Measurements from ENCODE around the gene ASIC3. TPM values are rescaled to one million over a fixed set of nuclear protein-coding genes. Genes with fewer than 3 reads are reported as not detected.

ASIC3 gene
- total RNA-seq, 1 donor from 2014 or later: 0.52 TPM

DNA sequence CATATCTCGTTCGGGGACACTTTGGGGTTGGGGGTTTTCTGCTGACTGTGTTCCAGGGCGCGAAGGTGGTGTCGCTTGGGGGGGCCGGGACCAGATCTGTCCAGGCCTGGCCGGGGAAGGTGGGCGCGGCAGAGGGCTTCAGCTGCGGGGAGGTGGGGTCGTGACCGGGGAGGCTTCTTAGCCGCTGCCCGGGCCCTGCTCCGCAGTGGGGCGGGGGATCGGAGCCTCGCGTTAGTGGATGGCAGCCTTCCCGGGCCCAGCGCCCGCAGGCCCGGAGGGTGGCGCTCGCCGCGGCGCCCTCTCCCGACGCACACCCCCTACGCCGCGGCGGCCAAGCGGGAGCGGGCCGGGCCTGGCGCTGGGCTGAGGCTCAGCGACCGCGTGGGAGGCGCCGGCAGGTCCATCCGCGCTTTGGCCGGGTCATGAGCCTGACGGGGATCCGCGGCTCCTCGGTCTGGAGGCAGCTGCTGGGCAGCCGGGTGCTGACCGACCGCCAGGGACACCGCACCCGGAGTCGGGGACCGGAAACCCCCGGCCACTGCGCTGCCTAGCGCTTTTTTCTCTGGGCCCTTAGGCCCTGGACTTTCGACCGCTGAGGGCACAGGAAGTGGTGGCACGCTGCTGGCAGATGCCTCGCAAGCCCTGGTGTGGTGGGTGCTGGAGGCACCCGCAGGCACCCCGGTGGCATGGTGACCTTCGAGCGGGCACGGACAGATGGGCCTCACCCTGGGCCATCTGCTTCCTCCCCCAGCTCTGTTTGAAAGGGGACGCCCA, 39.1 kb downstream of the ASIC3 start:
- peak; percentile 40 for ATAC-seq

DNA sequence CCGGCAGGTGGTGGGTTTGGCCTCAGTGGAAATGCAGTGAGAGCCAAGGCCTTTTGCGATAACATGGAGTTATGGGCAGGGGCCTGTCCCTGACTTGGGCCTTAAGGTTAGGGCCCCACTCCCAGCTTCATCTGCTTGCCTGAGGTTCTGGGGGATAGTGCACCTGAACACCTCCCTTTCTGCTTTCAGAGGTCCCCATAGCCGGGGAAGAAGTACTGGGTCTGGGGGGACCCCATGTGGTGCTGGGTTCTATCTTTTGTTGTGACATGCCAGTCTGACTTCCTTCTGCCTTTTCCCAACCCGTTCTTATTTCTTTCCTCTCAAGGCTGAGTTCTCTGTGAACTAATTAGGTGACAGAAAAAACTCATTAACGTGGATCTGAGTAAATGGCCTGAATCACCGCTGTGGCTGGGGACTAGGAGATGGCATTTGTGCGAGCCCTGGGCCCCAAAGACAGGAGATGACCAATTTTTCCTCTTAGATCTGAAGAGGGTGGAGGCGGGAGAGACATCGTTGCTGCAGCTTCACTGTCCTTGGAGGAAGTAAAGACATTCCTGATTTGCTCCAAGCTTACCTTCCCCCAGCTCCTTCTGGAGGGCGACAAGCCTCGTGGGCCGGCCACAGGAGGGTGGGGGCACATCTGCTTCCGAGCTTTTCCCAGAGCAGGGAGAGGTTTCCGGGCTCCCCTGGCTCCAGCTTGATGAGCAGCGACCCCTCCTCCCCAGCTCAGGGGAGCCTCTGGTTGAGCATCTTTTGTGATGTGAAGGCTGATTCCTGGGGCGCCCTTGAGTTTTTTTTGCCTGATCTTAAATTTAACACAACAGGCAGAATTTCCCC, 39.9 kb downstream of the ASIC3 start:
- ATAC-seq: no peak

DNA sequence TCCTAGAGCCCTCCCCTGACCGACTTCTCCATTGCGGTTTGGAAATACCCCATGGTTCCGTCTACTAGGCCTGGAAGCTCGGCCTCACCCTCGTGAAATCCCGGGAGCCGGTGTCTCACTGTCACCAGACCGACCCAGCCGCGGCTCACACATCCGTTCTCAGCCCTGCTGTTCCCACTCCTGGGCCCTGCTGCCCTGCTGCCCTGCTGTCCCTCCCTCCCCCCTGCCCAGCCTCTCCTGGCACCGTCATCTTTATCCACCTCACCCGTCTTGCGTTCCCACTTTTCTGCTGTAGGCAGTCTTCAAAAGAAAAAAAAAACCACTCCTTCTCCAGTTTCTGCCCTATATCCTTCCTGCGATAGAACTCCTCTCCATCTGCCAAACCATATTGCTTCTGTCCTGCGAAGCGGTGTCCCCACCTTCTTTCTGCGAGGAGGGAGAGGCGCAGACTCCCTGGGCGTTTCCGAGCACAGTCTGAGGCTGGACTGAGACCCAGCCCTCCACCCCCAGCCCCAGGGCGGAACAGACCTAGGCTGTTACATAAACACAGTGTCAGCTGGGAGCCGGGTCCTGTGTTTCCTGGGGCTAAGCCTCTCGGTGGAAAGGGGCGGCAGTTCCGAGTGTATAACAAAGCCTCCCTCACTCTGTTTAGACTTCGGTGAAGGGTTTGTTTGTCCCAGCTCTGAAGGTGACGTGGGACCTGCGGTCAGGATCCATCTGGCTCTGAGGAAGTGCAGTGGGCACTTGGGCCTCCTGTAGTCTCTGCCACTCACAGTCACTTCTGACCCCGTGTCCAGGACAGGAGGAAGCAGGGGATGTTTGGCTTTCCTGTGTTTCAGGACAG, 40.7 kb downstream of the ASIC3 start:
- peak; percentile 48 for ATAC-seq

DNA sequence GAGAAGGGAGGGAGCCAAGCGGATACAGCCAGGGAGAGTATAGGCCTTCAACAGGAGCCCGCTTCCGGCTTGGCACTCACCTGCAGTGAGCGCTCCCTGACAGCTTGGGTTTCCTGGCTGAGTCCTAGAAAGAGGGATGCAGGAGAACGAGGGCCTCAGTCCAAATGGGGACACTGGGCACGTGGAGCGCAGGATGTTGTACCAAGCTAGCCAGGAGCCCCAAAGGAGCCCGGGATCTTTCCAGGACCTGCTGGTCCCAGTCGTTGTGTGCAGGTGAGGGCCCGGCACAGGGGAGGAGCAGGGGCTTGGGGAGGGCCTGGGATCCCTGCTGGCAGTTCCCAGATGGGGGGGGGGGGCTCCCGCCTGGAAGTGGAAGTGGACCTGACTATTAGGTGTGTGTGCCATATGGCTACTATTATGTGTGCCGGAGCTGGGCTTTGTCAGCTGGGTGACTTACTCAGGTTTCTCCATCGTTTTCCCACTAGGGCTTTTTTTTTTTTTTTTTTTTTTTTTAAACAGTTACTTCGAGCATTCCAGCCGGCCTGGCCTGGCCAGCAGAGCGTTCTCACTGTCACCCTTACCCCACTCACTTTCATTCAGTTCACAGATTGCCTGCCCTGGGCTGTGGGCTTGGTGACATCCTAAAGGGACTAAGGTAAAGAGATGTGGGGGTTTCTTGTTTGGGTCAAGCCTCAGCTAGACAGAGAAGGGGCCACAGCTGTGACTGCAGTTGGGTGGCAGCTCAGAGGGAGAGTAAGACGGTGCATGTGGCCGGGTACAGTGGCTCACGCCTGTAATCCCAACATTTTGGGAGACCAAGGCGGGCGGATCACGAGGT, 41.8 kb downstream of the ASIC3 start:
- no peak for ATAC-seq

DNA sequence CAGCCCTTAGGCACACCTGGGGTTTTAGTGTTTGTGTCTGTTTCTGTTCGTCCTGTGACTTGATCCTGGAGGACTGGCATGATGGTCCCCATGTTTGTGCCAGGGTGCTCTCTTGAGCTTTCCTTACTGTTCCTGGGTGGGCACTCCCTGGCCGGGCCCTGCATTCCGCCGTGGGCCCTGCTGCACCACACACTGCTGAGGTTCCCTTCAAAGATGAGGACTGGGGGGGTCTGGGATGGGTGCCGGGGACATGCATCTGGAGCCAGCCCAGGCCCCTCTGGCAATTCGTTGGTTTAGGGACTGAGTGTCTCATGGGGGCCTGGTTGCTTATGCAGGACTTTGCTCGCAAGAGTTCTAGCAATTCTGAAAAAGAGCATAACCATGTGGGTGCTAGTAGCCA, 42.7 kb downstream of the ASIC3 start:
- ATAC-seq: no peak

DNA sequence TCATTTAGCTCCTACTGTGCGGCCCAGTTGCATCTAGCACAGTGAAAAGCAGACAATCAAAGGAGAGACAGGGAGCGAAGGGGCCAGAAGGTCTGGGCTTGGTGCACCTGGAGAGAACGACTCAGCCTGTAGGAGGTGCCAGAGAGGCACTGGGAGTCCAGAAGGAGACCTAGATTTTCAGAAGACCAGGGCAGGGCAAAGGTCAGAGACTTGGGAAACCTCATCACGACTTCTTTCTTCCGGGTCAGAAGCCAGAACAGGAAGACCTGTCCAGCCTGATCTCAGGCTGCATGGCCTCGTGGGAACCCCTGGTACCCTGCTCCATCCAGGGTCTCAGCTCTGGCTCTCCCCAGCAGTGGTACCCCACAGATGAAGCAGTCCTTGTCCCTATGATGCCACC, 43.1 kb downstream of the ASIC3 start:
- ATAC-seq: no peak

DNA sequence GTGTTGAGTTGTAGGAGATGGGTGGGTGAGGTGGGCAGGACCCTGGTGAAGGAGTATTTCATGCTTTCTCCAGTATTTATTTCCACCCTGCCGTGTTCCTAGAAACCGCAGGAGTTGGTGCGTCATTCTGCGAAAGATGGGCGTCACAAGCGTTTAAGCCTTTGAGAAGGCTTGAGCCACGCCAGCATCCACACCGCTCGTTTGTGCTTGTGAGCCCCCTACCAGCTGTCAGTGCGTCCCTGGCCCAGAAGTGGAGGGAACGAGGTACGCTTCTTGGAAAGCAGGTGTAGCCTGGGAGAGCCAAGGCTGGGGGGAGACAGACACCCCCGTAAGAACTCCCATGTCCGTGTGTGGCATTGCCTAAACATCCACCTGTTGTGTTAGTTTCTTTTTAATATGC, 43.7 kb downstream of the ASIC3 start:
- no peak for ATAC-seq

DNA sequence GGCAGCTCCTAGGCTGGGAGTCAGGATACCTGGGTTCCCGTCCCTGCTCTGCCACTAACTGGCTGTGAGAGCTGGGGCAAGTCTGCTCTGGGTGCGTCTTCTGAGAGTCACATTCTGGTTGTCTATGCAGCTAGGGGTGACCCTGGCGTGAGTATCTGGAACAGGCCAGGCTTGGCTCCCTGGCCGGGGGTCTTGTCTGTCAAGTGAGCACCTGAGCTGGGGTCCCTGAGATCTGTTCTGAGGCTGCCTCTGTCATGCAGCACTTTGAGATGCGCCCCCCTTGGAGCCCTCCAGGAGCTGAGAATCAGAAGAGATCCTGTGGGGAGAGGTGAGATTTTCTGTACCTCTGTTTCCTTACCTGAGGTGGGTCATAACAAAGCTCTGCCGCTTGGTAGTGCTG, 45.4 kb downstream of the ASIC3 start:
- no peak for ATAC-seq

DNA sequence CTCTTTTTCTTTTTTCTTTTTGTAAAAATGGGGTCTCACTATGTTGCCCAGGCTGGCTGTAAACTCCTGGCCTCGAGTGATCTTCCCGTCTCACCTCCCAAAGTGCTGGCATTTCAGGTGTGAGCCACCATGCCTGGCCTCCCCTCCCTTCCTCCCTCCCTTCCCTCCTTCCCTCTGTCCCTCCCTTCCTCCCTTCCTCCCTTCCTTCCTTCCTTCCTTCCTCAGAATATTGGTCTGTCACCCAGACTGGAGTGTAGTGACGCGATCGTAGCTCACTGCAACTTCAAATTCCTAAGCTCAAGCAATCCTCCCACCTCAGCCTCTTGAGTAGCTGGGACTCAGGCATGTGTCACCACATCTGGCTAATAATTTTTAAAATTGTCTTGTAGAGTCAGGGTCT, 46.3 kb downstream of the ASIC3 start:
- ATAC-seq: no peak

DNA sequence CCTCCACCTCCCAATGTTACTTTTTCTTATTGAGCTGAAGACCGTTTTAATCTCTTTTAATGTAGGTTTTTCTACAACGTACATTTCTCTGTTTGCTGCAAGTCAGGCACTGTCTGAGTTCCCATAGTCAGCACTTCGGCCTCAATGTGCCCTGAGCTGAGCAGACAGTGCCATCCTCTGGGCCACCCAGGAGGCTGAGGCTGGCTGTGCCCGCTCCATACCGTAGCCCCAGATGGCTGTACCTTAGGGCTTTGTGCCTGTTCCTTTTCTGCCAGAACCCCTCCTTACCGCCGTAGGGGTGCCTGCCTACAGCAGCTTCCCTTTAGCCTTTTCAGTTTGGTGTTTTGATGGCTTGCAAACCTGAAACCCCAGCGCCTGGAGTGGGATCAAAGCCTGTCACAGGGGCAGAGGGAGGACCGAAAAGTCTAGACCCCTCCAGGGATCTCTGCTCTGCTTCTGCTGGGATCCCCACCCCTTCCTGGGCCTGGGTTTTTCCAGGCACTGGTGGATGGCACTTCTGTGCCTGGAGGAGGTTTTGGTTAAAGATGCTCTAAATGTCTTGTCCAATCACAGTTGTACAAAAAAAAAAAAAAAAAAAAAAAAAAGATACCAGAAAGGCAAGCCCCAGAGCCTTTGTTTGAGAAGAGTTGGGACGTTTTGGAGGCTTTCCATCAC, 46.9 kb downstream of the ASIC3 start:
- ATAC-seq: no peak

DNA sequence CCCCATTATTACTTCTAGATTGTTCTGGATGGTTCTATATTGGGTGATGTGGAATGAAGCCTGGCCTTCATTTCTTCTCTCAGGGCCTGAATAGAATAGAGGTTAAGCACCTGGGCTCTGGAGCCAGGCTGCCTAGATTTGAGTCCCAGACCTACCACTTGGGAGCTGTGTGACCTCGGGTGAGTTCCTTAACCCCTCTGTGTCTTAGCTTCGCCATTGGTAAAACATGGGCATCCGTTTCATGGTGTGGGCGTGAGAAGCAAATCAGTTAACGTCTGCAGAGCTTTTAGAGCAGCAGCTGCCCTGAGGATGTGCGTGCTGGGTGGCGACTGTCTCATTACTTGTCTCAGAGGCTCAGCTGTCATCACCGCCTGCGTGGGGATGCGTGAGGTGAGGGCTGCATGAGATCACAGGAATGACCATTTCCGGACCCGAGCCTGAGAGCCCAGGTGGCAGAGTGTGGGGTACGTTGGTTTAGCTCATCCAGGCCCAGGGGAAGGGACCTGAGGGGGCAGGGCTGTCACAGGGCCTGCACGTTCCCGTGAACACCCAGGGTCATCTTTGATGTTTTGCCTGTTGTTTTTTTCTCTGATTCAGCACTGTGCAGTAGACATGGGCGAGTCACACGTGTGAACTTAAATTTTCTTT, 47.6 kb downstream of the ASIC3 start:
- ATAC-seq: no peak

DNA sequence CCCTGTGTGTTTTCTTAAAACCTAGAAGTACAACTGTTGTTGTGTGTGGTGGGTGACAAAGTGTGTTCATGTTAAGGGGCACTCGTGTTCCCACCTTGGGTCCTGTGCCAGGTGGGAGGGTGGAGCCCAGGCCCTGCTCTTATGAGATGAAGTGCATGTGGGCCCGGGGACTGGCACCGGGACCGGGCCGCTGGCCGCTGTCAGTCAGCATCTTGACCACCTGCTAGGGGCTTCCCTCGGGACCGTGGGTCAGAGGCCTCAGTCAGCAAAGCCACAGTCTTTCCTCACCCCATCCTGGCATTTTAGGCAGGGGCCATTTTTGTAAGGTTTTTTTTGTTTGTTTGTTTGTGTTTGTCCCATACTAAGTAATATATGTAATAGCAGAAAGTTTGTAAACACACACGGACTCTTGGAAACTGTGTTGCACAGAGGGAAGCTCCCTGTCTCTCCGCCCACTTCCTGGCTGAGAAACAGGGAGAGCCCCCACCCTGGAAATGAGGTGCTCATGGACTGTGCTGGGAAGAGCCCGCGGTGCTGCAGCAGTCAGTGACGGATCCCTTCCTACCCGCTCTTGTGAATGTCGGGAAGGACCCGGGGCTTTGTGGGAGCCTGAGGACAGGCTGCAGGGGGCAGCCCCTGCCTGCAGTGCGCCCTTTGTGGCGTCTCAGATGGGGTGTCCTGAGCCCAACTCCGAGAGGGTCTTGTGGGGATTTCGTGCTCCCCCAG, 51.3 kb downstream of the ASIC3 start:
- no peak for ATAC-seq

DNA sequence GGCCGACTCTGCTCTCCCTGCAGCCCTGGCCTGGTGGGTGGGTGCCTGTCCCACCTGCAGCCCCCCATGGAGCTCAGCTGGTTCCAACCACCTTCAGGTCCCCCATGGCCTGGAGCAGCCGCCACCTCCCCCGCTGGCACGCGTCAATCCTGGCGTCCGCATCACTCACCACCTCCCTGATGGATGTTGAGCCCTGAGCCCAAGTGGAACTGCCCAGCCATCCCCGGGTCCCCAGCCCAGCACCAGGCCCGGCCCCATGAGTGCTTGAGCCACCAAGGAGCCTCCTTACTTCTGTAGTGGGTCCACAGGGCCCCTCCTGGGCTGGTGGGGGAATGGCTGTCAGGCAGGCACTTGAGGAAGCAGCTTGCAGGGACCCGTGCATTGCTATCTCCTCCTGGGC, 52.6 kb downstream of the ASIC3 start:
- ATAC-seq: no peak

DNA sequence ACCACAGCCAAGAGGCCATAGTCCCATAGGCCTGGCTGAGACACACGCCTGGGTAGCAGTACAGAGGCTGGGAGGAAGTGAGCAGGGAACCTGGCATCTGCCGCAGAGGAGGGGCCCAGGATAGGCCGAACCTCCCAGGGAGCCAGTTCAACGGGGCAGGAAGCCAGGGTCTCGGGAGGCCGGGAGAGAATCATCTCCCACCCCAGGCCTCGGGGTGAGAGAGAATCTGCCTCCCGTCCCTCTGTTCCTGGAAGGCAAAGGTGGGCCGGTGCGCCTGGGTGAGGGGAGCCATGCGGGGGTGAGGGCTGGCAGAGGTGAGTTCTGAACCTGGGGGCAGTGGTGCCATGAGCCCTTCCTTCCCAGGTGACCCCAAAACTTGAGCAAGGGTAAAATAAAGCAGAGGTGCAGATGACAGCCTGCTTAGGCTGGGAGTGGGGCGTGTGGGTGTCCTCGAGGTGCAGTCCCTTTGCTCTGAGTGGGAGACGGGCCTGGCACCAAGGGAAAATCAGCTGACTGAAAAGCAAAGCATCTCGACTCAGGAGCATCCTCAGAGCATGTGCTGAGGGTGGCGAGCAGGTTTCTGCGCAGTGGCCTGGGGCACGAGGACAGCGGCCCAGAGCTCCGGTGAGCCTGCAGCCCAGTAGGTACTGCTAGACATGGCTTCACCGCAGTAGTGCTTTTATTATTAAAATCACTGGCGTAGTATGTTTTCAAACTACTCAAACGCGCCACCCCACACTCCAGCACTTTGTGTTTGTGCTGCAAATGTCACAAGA, 53.5 kb downstream of the ASIC3 start:
- ATAC-seq: no peak

Other genes starting within 250 kb of the ASIC3 start
- gene TMEM176B, start 248.2 kb upstream of the ASIC3 start, total RNA-seq: 4.2 TPM
- 2.6 TPM for gene TMEM176A, start 247.8 kb upstream of the ASIC3 start, total RNA-seq
- gene AOC1, start 196.0 kb upstream of the ASIC3 start, total RNA-seq: 6.3 TPM
- gene KCNH2, start 70.2 kb upstream of the ASIC3 start, total RNA-seq: 0.20 TPM
- gene NOS3, start 57.5 kb upstream of the ASIC3 start, total RNA-seq: 3.1 TPM
- gene ATG9B, start 24.0 kb upstream of the ASIC3 start, total RNA-seq: 16.7 TPM
- 25.1 TPM for gene ABCB8, start 20.1 kb upstream of the ASIC3 start, total RNA-seq
- gene CDK5, start 9.4 kb downstream of the ASIC3 start, total RNA-seq: 11.4 TPM
- 35.9 TPM for gene SLC4A2, start 11.1 kb downstream of the ASIC3 start, total RNA-seq
- 55.5 TPM for gene FASTK, start 32.3 kb downstream of the ASIC3 start, total RNA-seq
- 23.2 TPM for gene TMUB1, start 35.0 kb downstream of the ASIC3 start, total RNA-seq
- 76.1 TPM for gene AGAP3, start 37.9 kb downstream of the ASIC3 start, total RNA-seq
- gene GBX1, start 119.2 kb downstream of the ASIC3 start, total RNA-seq: not detected
- not detected for gene ASB10, start 138.7 kb downstream of the ASIC3 start, total RNA-seq
- gene H2BK1, start 162.0 kb downstream of the ASIC3 start, total RNA-seq: not detected
- 25.7 TPM for gene ABCF2, start 178.7 kb downstream of the ASIC3 start, total RNA-seq
- 10.9 TPM for gene CHPF2, start 184.0 kb downstream of the ASIC3 start, total RNA-seq
- gene SMARCD3, start 200.2 kb downstream of the ASIC3 start, total RNA-seq: 6.7 TPM